Cerebellar nuclear complex (tissue), 1 donor: ENCODE data around the gene VPS13C.
"Not testable (repeated sequence)": the region's sequence is repeated elsewhere in the genome, so short reads cannot be mapped to it uniquely, and the experiment has no call there.

Experiments
- DNase-seq, 2 experiments: peaks; one replicate each; lab custom pipeline; 2025; lab: John Stamatoyannopoulos, UW

Gene VPS13C

GRCh38 chr15:62069551-62069950, 9.3 kb upstream of the VPS13C start:
- DNase-seq: no peak

- no peak for DNase-seq
Observed at GRCh38 chr15:62068810-62069167, 8.5 kb upstream of the VPS13C start.

GRCh38 chr15:62068071-62068809, 8.0 kb upstream of the VPS13C start:
- DNase-seq: no peak

- DNase-seq: no peak
Observed at GRCh38 chr15:62067448-62068044, 7.3 kb upstream of the VPS13C start.

- peak in 1 of 2 experiments; percentile 7 for DNase-seq
Observed at GRCh38 chr15:62066663-62067447, 6.6 kb upstream of the VPS13C start, which contains the start of gene C2CD4A. Gene C2CD4A, plus strand, starts transcription at chr15:62066977. Its CDS starts 637 bp downstream, at chr15:62067614.

- no peak for DNase-seq
Observed at GRCh38 chr15:62063825-62064635, 3.8 kb upstream of the VPS13C start.

GRCh38 chr15:62060896-62061280, 641 bp upstream of the VPS13C start:
- no peak for DNase-seq

- DNase-seq: no peak
Observed at GRCh38 chr15:62059816-62060112, 483 bp downstream of the VPS13C start.

GRCh38 chr15:62059108-62059815, 985 bp downstream of the VPS13C start:
- no peak for DNase-seq

- no peak for DNase-seq
Observed at GRCh38 chr15:62058327-62059028, 1.8 kb downstream of the VPS13C start.

- DNase-seq: no peak
Observed at GRCh38 chr15:62057341-62057980, 2.8 kb downstream of the VPS13C start.

- no peak for DNase-seq
Observed at GRCh38 chr15:62054979-62055378, 5.3 kb downstream of the VPS13C start.

GRCh38 chr15:62053439-62054085, 6.7 kb downstream of the VPS13C start:
- DNase-seq: no peak

- DNase-seq: no peak
Observed at GRCh38 chr15:62052713-62053112, 7.5 kb downstream of the VPS13C start.

GRCh38 chr15:62051166-62051565, 9.1 kb downstream of the VPS13C start:
- DNase-seq: no peak

GRCh38 chr15:62050115-62050514, 10.1 kb downstream of the VPS13C start:
- DNase-seq: no peak

- not testable (repeated sequence) for DNase-seq
Observed at GRCh38 chr15:62048254-62048653, 12.0 kb downstream of the VPS13C start.

- no peak for DNase-seq
Observed at GRCh38 chr15:62047282-62047827, 12.9 kb downstream of the VPS13C start.

- no peak for DNase-seq
Observed at GRCh38 chr15:62046078-62046743, 14.0 kb downstream of the VPS13C start.
